ENCODE results near the gene OGDH. TPM values are rescaled to one million over a fixed set of nuclear protein-coding genes. Genes with fewer than 3 reads are reported as not detected.

OGDH gene
- total and polyA plus RNA-seq, 7 donors = 39.0 to 102 (median 74.4) TPM

DNA sequence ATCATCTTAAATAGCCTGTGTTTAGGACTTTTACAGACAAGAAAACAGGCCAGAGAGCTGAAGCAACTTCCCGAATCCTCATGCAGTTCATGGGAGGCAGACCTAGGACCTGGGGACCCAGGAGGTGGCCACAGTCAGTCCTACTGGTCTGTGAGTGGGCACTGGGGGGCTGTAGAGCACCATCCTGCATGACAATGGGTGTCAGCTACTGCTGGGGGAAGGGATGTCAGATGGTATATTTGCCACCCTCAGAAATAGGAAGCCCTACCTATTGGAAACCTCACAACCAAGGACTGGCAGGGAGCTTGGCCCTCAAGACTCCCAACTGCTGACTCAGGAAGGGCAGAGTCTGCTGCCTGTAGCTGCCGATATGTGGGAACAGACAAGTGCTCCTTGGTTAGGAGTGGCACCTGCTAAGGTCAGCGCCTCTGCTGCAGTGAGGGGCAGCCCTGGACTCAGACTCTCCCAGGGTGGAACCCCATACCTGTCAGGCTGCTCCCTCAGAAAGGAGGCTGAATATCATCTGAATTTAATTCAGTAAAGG is 29.7 kb downstream of the OGDH start:
- H3K27ac ChIP-seq = peak overlapping the region in 3 of 4 donors; percentile 18 to 86 (median 77)
- WGBS, 2 donors = 66 to 86% methylated on average over 3 of the region's 3 CpGs
- no peaks in the 10 kb centered on the region for H3K9me3 ChIP-seq
- TF ChIP-seq POLR2AphosphoS5 (IDR thresholded peaks at IDR 0.05) = no peak
- TF ChIP-seq EP300 (IDR thresholded peaks at IDR 0.05) = no peak
- no peak for TF ChIP-seq CTCF (IDR thresholded peaks at IDR 0.05)
- no peak for TF ChIP-seq POLR2A (IDR thresholded peaks at IDR 0.05)
- no peaks in the 10 kb centered on the region for H3K27me3 ChIP-seq
- peaks cover 0 to 80% (median 76%) of the 10 kb centered on the region in 4 donors for H3K4me1 ChIP-seq
- H3K36me3 ChIP-seq = no peaks in the 10 kb centered on the region
- no peak for DNase-seq
- H3K4me3 ChIP-seq = no peak overlapping the region
- intact Hi-C loops (cut with DNase I) = no loop called here

DNA sequence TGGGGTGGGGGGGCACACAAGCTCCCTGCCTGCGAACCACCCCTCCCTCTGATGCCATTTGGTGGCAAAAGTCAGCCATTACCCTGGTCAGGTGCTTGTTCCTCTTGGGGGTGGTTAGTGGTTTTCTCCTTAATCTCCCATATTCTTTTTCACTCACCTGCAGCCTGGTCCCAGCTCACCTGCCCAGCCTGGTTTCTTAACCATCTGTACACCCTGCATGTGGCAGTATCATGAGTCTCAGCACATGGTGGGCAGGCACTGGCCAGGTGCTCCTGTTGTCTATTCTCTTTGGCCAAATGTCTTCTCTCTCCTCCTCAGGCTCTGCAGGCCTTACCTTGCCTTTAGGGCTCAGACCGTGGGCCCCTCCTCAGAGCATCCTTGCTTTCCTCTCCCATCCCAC is 30.5 kb downstream of the OGDH start:
- H3K9me3 ChIP-seq = no peaks in the 10 kb centered on the region
- no peaks in the 10 kb centered on the region for H3K27me3 ChIP-seq
- intact Hi-C loops (cut with DNase I) = no loop called here
- H3K4me1 ChIP-seq = peaks cover 0 to 71% (median 70%) of the 10 kb centered on the region in 4 donors
- H3K36me3 ChIP-seq = no peaks in the 10 kb centered on the region
- TF ChIP-seq EP300 (IDR thresholded peaks at IDR 0.05) = no peak
- peak overlapping the region; percentile 29 to 86 (median 79) for H3K27ac ChIP-seq
- WGBS, 2 donors = 96 to 97% methylated on average over 2 of the region's 2 CpGs
- no peak overlapping the region for H3K4me3 ChIP-seq
- DNase-seq = no peak

DNA sequence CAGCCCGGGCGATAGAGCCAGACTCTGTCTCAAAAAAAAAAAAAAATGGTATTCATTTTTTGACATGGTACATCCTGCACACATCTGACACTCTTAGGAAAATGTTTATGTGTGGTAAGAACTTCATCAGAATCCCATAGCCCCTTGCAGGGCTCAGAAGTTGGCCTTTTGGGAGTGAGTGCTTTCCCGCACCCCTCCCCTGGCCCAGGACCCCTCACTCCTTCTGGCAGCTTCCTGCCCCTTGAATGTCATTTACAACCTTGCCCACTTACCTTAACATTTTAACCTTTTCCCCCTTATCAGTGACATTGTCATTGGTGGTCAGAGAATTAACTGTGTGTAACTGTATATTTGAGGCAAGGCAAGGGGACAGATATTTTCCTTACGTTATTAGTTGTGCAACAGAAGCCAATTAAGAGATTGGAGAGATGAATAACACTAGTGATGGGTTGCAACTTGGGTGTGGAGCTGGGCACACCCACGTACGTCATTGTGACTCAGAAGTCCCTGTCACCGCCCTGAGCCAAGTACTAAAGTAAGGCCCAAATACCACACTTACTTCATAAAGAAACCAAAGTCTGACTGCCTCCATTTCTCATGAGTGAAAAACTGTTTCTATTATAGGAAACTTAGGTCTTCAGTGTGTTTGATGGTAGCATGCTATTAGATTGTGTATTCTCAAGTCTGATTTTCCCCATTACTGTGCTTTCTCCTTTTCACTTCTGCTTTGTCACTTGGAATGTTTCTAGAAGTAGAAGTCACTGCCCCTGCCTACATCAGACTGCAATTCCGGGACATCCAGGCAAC is 31.6 kb downstream of the OGDH start:
- Histone ChIP-seq H3K4me3 (no peak overlapping the region), H3K27me3 (no peaks in the 10 kb centered on the region), H3K9me3 (no peaks in the 10 kb centered on the region), H3K27ac (peak overlapping the region; percentile 64 to 86 (median 79)), H3K4me1 (peaks cover 0 to 63% (median 61%) of the 10 kb centered on the region in 4 donors), H3K36me3 (no peaks in the 10 kb centered on the region)
- WGBS, 2 donors = 46 to 53% methylated on average over 8 of the region's 8 CpGs
- DNase-seq = peak; percentile 83
- intact Hi-C loops (cut with DNase I) = no loop called here
- TF ChIP-seq POLR2AphosphoS5 (IDR thresholded peaks at IDR 0.05) = peak in 3 of 4 donors; percentile 6 to 52 (median 26)
- TF ChIP-seq CTCF (IDR thresholded peaks at IDR 0.05) = no peak

GRCh38 chr7:44638611-44639557 is 32.5 kb downstream of the OGDH start:
- Histone ChIP-seq H3K36me3 (no peaks in the 10 kb centered on the region), H3K27ac (peak overlapping the region; percentile 64 to 86 (median 79)), H3K9me3 (no peaks in the 10 kb centered on the region), H3K4me3 (no peak overlapping the region), H3K4me1 (peaks cover 0 to 54% (median 52%) of the 10 kb centered on the region in 4 donors), H3K27me3 (no peaks in the 10 kb centered on the region)
- WGBS, 2 donors = 77 to 86% methylated on average over 5 of the region's 5 CpGs
- DNase-seq = peak; percentile 79
- TF ChIP-seq POLR2AphosphoS5 (IDR thresholded peaks at IDR 0.05) = peak in 1 of 4 donors; percentile 14
- no peak for TF ChIP-seq POLR2A (IDR thresholded peaks at IDR 0.05)
- intact Hi-C loops (cut with DNase I) = no loop called here

GRCh38 chr7:44639671-44640321 is 33.4 kb downstream of the OGDH start:
- Histone ChIP-seq H3K4me3 (no peak overlapping the region), H3K36me3 (no peaks in the 10 kb centered on the region), H3K27me3 (no peaks in the 10 kb centered on the region), H3K4me1 (peaks cover 0 to 45% (median 43%) of the 10 kb centered on the region in 4 donors), H3K27ac (peak overlapping the region; percentile 64 to 86 (median 79)), H3K9me3 (no peaks in the 10 kb centered on the region)
- WGBS, 2 donors = 34 to 49% methylated on average over 8 of the region's 8 CpGs
- intact Hi-C loops (cut with DNase I) = no loop called here
- TF ChIP-seq POLR2AphosphoS5 (IDR thresholded peaks at IDR 0.05) (no peak), CTCF (IDR thresholded peaks at IDR 0.05) (no peak), EP300 (IDR thresholded peaks at IDR 0.05) (no peak), POLR2A (IDR thresholded peaks at IDR 0.05) (no peak)
- DNase-seq = no peak
